ENCODE measurements around the gene PDLIM4.

DNA sequence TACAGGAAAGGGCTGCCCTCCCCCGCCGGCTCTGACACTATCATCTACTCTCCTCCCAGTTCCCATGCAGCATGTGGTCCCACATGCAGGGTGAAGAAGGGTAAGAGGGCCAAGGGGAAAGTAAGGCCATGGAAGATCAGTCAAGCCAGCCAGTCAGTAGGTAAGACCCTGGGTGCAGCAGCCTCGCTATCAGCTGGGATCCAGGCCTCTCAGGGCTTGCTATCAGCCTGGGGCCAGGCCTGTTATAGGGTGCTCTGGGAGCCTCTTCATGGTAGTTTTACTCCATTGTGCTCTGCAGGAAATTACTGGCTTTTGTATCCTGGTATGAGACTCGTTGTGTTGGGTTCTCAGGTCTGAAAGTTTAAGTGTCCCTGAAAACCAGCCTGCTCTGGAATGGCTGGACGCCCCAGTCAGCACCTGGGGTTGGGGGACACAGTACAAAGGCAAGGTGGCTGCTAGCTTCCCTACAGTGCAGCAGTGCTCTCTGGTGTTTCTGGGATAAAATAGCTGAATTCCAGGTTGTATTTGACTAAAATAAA lies 58.1 kb downstream of the PDLIM4 start:
- TF ChIP-seq SIN3A (IDR thresholded peaks at IDR 0.05; ENCODE audit: borderline replicate concordance, insufficient read depth, low read length) = no peak
- no peak for TF ChIP-seq POLR2AphosphoS5 (IDR thresholded peaks at IDR 0.05; ENCODE audit: low read depth, low read length)
- TF ChIP-seq, protein P1, sequence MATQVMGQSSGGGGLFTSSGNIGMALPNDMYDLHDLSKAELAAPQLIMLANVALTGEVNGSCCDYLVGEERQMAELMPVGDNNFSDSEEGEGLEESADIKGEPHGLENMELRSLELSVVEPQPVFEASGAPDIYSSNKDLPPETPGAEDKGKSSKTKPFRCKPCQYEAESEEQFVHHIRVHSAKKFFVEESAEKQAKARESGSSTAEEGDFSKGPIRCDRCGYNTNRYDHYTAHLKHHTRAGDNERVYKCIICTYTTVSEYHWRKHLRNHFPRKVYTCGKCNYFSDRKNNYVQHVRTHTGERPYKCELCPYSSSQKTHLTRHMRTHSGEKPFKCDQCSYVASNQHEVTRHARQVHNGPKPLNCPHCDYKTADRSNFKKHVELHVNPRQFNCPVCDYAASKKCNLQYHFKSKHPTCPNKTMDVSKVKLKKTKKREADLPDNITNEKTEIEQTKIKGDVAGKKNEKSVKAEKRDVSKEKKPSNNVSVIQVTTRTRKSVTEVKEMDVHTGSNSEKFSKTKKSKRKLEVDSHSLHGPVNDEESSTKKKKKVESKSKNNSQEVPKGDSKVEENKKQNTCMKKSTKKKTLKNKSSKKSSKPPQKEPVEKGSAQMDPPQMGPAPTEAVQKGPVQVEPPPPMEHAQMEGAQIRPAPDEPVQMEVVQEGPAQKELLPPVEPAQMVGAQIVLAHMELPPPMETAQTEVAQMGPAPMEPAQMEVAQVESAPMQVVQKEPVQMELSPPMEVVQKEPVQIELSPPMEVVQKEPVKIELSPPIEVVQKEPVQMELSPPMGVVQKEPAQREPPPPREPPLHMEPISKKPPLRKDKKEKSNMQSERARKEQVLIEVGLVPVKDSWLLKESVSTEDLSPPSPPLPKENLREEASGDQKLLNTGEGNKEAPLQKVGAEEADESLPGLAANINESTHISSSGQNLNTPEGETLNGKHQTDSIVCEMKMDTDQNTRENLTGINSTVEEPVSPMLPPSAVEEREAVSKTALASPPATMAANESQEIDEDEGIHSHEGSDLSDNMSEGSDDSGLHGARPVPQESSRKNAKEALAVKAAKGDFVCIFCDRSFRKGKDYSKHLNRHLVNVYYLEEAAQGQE (IDR thresholded peaks at IDR 0.05; ENCODE audit: insufficient read depth in 1 of 2, low read depth in 2 of 2, low read length in 2 of 2) = no peak
